Nephron (organoid): ENCODE data around the gene FBXO47.

Experiments used
- H3K27ac Mint-ChIP-seq, 3 experiments: 2 replicates each; pipeline ENCODE4 v1.8.0; 2020; ENCODE audit warnings: mixed read lengths in 3 of 3, mild to moderate bottlenecking in 2 of 3, moderate library complexity in 1 of 3
- H3K27me3 Mint-ChIP-seq: 2 replicates; pipeline ENCODE4 v1.8.0; 2021; ENCODE audit warnings: low read depth, mild to moderate bottlenecking, moderate library complexity, mixed read lengths
- H3K36me3 Mint-ChIP-seq: 2 replicates; pipeline ENCODE4 v1.8.0; 2020; ENCODE audit warnings: low read depth, mixed read lengths
- H3K4me1 Mint-ChIP-seq: 2 replicates; pipeline ENCODE4 v1.8.0; 2020; ENCODE audit warnings: mixed read lengths
- H3K4me3 Mint-ChIP-seq, 3 experiments: 2 replicates each; pipeline ENCODE4 v1.8.0; 2020; ENCODE audit warnings: mild to moderate bottlenecking in 3 of 3, mixed read lengths in 3 of 3, moderate library complexity in 2 of 3
- H3K9me3 Mint-ChIP-seq: 2 replicates; pipeline ENCODE4 v1.8.0; 2020; ENCODE audit warnings: mixed read lengths
- CTCF ChIP-seq, 3 experiments: fragments of 200-600 bp; sonication (generic); IDR thresholded peaks; one replicate each; pipeline ENCODE4 v1.5.0; 2021; ENCODE audit warnings: antibody characterized with exemption in 3 of 3; ENCODE audit not compliant: unreplicated experiment in 3 of 3

The FBXO47 gene

GRCh38 chr17:38967290-38967738, at the start of gene FBXO47:
FBXO47 (minus strand) TSS chr17:38967403; CDS start chr17:38963025, 4,378 bp downstream.
- Mint-ChIP-seq H3K4me3 (peak within 1 kb of the TSS; percentile 54 to 78 (median 67)), H3K27ac (peak within 1 kb of the TSS; percentile 45 to 94 (median 73)), H3K27me3 (peaks cover 4% of the 10 kb centered on the region), H3K36me3 (no peaks in the 10 kb centered on the region), H3K9me3 (no peaks in the 10 kb centered on the region), H3K4me1 (peaks cover 7% of the 10 kb centered on the region)
- no peak for TF ChIP-seq CTCF (IDR thresholded peaks at IDR 0.05; ENCODE audit: unreplicated experiment in 3 of 3)

GRCh38 chr17:39016193-39017153, 49.3 kb upstream of the FBXO47 start:
- TF ChIP-seq CTCF (IDR thresholded peaks at IDR 0.05; ENCODE audit: unreplicated experiment in 3 of 3), result no peak
- Mint-ChIP-seq H3K4me1 (peaks cover 25% of the 10 kb centered on the region), H3K36me3 (no peaks in the 10 kb centered on the region), H3K27me3 (peaks cover 10% of the 10 kb centered on the region), H3K9me3 (peaks cover 12% of the 10 kb centered on the region), H3K27ac (peak overlapping the region; percentile 48 to 93 (median 81)), H3K4me3 (peak overlapping the region in 1 of 3 experiments; percentile 29)

- Mint-ChIP-seq H3K36me3 (no peaks in the 10 kb centered on the region), H3K27me3 (peaks cover 10% of the 10 kb centered on the region), H3K4me3 (no peak overlapping the region), H3K27ac (peak overlapping the region in 1 of 3 experiments; percentile 93), H3K4me1 (peaks cover 25% of the 10 kb centered on the region), H3K9me3 (peaks cover 9% of the 10 kb centered on the region)
- no peak for TF ChIP-seq CTCF (IDR thresholded peaks at IDR 0.05; ENCODE audit: unreplicated experiment in 3 of 3)
Measured at GRCh38 chr17:39015546-39015935, 48.3 kb upstream of the FBXO47 start.

- Mint-ChIP-seq H3K27me3 (peaks cover 10% of the 10 kb centered on the region), H3K4me3 (no peak overlapping the region), H3K4me1 (peaks cover 25% of the 10 kb centered on the region), H3K36me3 (no peaks in the 10 kb centered on the region), H3K9me3 (peaks cover 9% of the 10 kb centered on the region), H3K27ac (peak overlapping the region; percentile 45 to 89 (median 81))
- TF ChIP-seq CTCF (IDR thresholded peaks at IDR 0.05; ENCODE audit: unreplicated experiment in 3 of 3), result no peak
Measured at GRCh38 chr17:39014795-39015545, 47.8 kb upstream of the FBXO47 start.

- Mint-ChIP-seq H3K27me3 (peaks cover 10% of the 10 kb centered on the region), H3K9me3 (peaks cover 9% of the 10 kb centered on the region), H3K4me1 (peaks cover 25% of the 10 kb centered on the region), H3K4me3 (no peak overlapping the region), H3K36me3 (no peaks in the 10 kb centered on the region), H3K27ac (peak overlapping the region; percentile 45 to 89 (median 81))
- TF ChIP-seq CTCF (IDR thresholded peaks at IDR 0.05; ENCODE audit: unreplicated experiment in 3 of 3), result no peak
Measured at GRCh38 chr17:39014044-39014794, 47.0 kb upstream of the FBXO47 start.
